Loucy (cell line): ENCODE measurements around the gene MTARC2.

Experiments used
- H2AFZ ChIP-seq: fragments of 200-600 bp; sonication (generic); 2 replicates; pipeline ENCODE4 v1.6.0; 2016; ENCODE audit warnings: antibody characterized with exemption, mild to moderate bottlenecking, low read length, moderate library complexity
- H3F3A ChIP-seq: fragments of 200-600 bp; 2 replicates; pipeline ENCODE4 v1.6.0; 2016; ENCODE audit warnings: antibody characterized with exemption, low read depth, mild to moderate bottlenecking
- H3K27me3 ChIP-seq: fragments of 200-600 bp; sonication (generic); 2 replicates; pipeline ENCODE4 v1.6.1; 2014; ENCODE audit warnings: low read length, mild to moderate bottlenecking; ENCODE audit not compliant: insufficient read depth, poor library complexity, severe bottlenecking
- H3K36me3 ChIP-seq: fragments of 200-600 bp; sonication (generic); 2 replicates; pipeline ENCODE4 v1.6.1; 2016; ENCODE audit warnings: low read length; ENCODE audit not compliant: insufficient read depth
- H3K4me1 ChIP-seq: fragments of 200-600 bp; sonication (generic); 2 replicates; pipeline ENCODE4 v1.5.1; 2014; ENCODE audit warnings: low read length, mild to moderate bottlenecking; ENCODE audit not compliant: insufficient read depth, poor library complexity, severe bottlenecking
- H3K4me2 ChIP-seq: fragments of 200-600 bp; sonication (generic); 2 replicates; pipeline ENCODE4 v1.6.0; 2014; ENCODE audit warnings: antibody characterized with exemption, low read length, low read depth, mild to moderate bottlenecking; ENCODE audit not compliant: poor library complexity, severe bottlenecking
- H3K4me3 ChIP-seq: fragments of 200-600 bp; sonication (generic); 2 replicates; pipeline ENCODE4 v1.5.1; 2014; ENCODE audit warnings: low read length, mild to moderate bottlenecking, mixed read lengths; ENCODE audit not compliant: poor library complexity, severe bottlenecking
- H3K79me2 ChIP-seq: fragments of 200-600 bp; sonication (generic); 2 replicates; pipeline ENCODE4 v1.6.1; 2014; ENCODE audit warnings: low read length; ENCODE audit not compliant: insufficient read depth
- H3K9ac ChIP-seq: fragments of 200-600 bp; sonication (generic); 2 replicates; pipeline ENCODE4 v1.6.0; 2014; ENCODE audit warnings: mild to moderate bottlenecking, low read depth, low read length, moderate library complexity; ENCODE audit not compliant: poor library complexity, severe bottlenecking
- H3K9me2 ChIP-seq: fragments of 200-600 bp; sonication (generic); replicated peaks from 2 replicates; pipeline ENCODE4 v1.6.1; 2016; ENCODE audit warnings: low read depth, low read length, mixed read lengths
- H3K9me3 ChIP-seq: fragments of 200-600 bp; sonication (generic); 2 replicates; pipeline ENCODE4 v1.6.1; 2014; ENCODE audit warnings: mild to moderate bottlenecking, antibody characterized with exemption, low read length, low read depth; ENCODE audit not compliant: insufficient read depth
- H4K20me1 ChIP-seq: fragments of 200-600 bp; sonication (generic); 2 replicates; pipeline ENCODE4 v1.6.0; 2014; ENCODE audit warnings: antibody characterized with exemption, low read length, mild to moderate bottlenecking; ENCODE audit not compliant: insufficient read depth, poor library complexity, severe bottlenecking
- CTCF ChIP-seq: fragments of 200-600 bp; sonication (generic); conservative IDR thresholded peaks from 2 replicates; pipeline ENCODE4 v1.5.1; 2014; ENCODE audit warnings: mild to moderate bottlenecking, antibody characterized with exemption, low read length
- EZH2phosphoT487 ChIP-seq: fragments of 200-600 bp; IDR thresholded peaks from 2 replicates; pipeline ENCODE4 v1.6.1; 2018; ENCODE audit warnings: antibody characterized with exemption, mild to moderate bottlenecking, moderate library complexity, borderline replicate concordance

The MTARC2 gene

GRCh38 chr1:220700556-220701179 is 47.5 kb upstream of the MTARC2 start:
- H3K4me3 ChIP-seq, result no peak overlapping the region
- no peaks in the 10 kb centered on the region for H4K20me1 ChIP-seq
- H3K9ac ChIP-seq, result no peak overlapping the region
- H3K9me2 ChIP-seq, result no peaks in the 10 kb centered on the region
- H3K79me2 ChIP-seq, result no peaks in the 10 kb centered on the region
- H3F3A ChIP-seq, result no peaks in the 10 kb centered on the region
- H3K9me3 ChIP-seq, result no peaks in the 10 kb centered on the region
- TF ChIP-seq EZH2phosphoT487 (no peak), CTCF (no peak)
- H2AFZ ChIP-seq, result no peak overlapping the region
- H3K4me2 ChIP-seq, result no peak overlapping the region
- H3K27me3 ChIP-seq, result peaks cover 5% of the 10 kb centered on the region
- H3K36me3 ChIP-seq, result no peaks in the 10 kb centered on the region
- H3K4me1 ChIP-seq, result no peaks in the 10 kb centered on the region

GRCh38 chr1:220701974-220702373 is 46.1 kb upstream of the MTARC2 start:
- Histone ChIP-seq H3K27me3 (peaks cover 5% of the 10 kb centered on the region), H3K9me2 (no peaks in the 10 kb centered on the region), H3K4me2 (no peak overlapping the region), H3K4me3 (no peak overlapping the region), H3K36me3 (no peaks in the 10 kb centered on the region), H3K9ac (no peak overlapping the region), H3K9me3 (no peaks in the 10 kb centered on the region), H3F3A (no peaks in the 10 kb centered on the region), H4K20me1 (no peaks in the 10 kb centered on the region), H2AFZ (no peak overlapping the region), H3K79me2 (no peaks in the 10 kb centered on the region), H3K4me1 (no peaks in the 10 kb centered on the region)
- no peak for TF ChIP-seq EZH2phosphoT487
- TF ChIP-seq CTCF, result no peak

GRCh38 chr1:220702733-220703270 is 45.3 kb upstream of the MTARC2 start:
- Histone ChIP-seq H3K27me3 (peaks cover 5% of the 10 kb centered on the region), H3K4me2 (no peak overlapping the region), H3K4me3 (no peak overlapping the region), H2AFZ (no peak overlapping the region), H3K9me3 (no peaks in the 10 kb centered on the region), H3K4me1 (no peaks in the 10 kb centered on the region), H3K9me2 (no peaks in the 10 kb centered on the region), H3K79me2 (no peaks in the 10 kb centered on the region), H3F3A (no peaks in the 10 kb centered on the region), H4K20me1 (no peaks in the 10 kb centered on the region), H3K9ac (no peak overlapping the region), H3K36me3 (no peaks in the 10 kb centered on the region)
- no peak for TF ChIP-seq CTCF
- TF ChIP-seq EZH2phosphoT487, result no peak
